ENCODE results near the gene ZNF710.

DNA sequence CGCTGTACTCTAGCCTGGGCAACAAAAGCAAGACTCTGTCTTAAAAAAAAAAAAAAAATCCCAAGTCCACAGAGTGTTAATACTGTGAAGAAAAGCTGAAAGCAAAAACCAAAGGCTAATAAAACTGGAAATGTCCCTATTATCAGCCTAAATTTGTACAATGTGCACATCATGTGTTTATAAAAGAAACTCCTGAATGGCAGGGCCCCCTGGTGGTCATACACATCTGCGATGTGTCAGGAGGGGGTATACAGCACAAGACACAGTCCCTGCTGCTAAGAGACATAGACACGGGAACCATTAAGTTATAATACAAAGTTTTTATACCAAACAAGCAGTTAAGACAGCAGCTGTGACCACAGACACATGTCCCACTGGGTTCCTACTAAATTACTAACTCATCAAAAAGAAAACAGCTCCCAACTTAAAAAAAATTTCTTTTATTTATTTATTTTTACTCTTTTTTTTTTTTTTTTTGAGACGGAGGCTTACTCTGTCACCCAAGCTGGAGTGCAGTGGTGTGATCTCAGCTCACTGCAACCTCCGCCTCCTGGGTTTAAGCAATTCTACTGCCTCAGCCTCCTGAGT is 70.2 kb downstream of the ZNF710 start:
- TF ChIP-seq, protein P1, sequence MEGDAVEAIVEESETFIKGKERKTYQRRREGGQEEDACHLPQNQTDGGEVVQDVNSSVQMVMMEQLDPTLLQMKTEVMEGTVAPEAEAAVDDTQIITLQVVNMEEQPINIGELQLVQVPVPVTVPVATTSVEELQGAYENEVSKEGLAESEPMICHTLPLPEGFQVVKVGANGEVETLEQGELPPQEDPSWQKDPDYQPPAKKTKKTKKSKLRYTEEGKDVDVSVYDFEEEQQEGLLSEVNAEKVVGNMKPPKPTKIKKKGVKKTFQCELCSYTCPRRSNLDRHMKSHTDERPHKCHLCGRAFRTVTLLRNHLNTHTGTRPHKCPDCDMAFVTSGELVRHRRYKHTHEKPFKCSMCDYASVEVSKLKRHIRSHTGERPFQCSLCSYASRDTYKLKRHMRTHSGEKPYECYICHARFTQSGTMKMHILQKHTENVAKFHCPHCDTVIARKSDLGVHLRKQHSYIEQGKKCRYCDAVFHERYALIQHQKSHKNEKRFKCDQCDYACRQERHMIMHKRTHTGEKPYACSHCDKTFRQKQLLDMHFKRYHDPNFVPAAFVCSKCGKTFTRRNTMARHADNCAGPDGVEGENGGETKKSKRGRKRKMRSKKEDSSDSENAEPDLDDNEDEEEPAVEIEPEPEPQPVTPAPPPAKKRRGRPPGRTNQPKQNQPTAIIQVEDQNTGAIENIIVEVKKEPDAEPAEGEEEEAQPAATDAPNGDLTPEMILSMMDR (conservative IDR thresholded peaks at IDR 0.05 in 1 of 2, IDR thresholded peaks at IDR 0.05 in 1 of 2; ENCODE audit: extremely low read depth in 1 of 2, insufficient read depth in 1 of 2, low read depth in 1 of 2, low read length in 2 of 2), result peak; percentile 70 to 74
- no peak for TF ChIP-seq EZH2 (IDR thresholded peaks at IDR 0.05; ENCODE audit: borderline replicate concordance, low read length)
